Cardiac muscle cell (in vitro differentiated cells and primary cell): ENCODE results near the gene LCN10. TPM values are rescaled to one million over a fixed set of nuclear protein-coding genes. Genes with fewer than 3 reads are reported as not detected.
"Not testable (repeated sequence)": the region's sequence is repeated elsewhere in the genome, so short reads cannot be mapped to it uniquely, and the experiment has no call there.

Source experiments
- DNase-seq, 2 donors: peaks; one replicate each; pipeline versions ENCODE4 v3.0.0 to v3.0.0-alpha.2; 2010 to 2017; ENCODE audit warnings: low read depth in 1 of 2, low spot score in 1 of 2
- H3K27ac ChIP-seq: fragments of 200-600 bp; sonication (generic); 2 replicates; pipeline ENCODE4 v1.5.1; 2016
- H3K27me3 ChIP-seq: fragments of 200-600 bp; sonication (generic); 2 replicates; pipeline ENCODE4 v1.6.0; 2016; ENCODE audit warnings: control low read depth
- H3K36me3 ChIP-seq: fragments of 200-600 bp; sonication (generic); 2 replicates; pipeline ENCODE4 v1.5.1; 2016; ENCODE audit warnings: control low read depth
- H3K4me1 ChIP-seq: fragments of 200-600 bp; sonication (generic); 2 replicates; pipeline ENCODE4 v1.8.1; 2017; ENCODE audit warnings: low read depth, mild to moderate bottlenecking, mixed run types
- H3K4me3 ChIP-seq: fragments of 200-600 bp; sonication (generic); 2 replicates; pipeline ENCODE4 v1.5.1; 2016; ENCODE audit warnings: mild to moderate bottlenecking
- H3K9me3 ChIP-seq: fragments of 200-600 bp; sonication (generic); 2 replicates; pipeline ENCODE4 v1.5.1; 2017; ENCODE audit warnings: low read depth, mild to moderate bottlenecking, control low read depth
- CTCF ChIP-seq: IDR thresholded peaks from 2 replicates; pipeline ENCODE4 v1.5.1; 2012; ENCODE audit warnings: low read depth, mild to moderate bottlenecking, low read length
- polyA plus RNA-seq: library from polyadenylated mRNA; unstranded; fragments of >200 nt; fragmentation: Nextera tagmentation; extraction: Ambion mirVana; gene quantifications from 2 replicates; pipeline ENCODE4 v1.2.1, GENCODE V29; 2016
- total RNA-seq: library from RNA; depleted of rRNA; stranded (reverse); fragments of >200 nt; gene quantifications from 2 replicates; pipeline ENCODE4 v1.2.3, GENCODE V29; 2016

The LCN10 gene
- total and polyA plus RNA-seq, 2 experiments from 2014 or later: 0.63 to 0.71 TPM

DNA sequence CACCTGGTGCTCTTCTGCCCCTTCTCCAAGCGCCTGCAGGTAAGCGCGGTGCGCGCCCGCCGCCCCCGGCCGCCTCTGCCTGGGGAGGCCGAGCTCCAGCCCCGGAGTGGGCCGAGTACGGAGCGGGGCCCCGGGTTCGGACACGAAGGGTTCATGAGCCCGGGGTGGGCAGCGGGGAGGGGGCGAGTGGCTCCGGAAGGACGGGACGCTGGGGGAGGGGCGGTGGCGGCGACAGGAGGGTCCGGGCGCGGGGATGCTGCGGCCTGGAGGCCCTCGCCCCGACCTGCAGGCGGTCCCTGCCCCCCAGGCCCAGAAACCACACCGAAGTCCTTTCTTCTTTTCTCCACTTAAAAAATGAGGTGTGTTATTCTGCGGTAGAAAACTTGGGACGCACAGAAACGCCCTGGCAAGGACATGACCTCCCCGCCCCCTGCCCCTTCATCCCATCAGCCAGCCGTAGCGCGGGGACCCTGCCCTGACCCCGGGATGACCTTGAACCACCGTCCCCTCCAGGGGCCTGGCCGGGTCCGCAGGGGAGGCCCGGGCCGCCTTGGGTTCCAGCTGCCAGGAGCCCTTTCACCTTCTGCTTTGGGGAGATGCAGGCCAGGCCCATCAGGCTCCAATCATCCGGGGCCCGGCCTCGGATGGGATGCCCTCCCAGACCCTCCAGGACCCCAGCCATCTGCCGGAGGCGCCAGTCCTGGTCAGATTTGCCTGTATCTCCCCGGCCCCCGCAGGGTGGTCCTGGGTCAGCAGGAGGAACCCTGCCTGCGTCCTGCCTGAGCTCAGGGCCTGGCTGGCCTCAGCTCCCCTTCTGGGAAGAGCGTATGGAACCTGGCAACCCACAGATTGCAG is 29.8 kb downstream of the LCN10 start:
- TF ChIP-seq CTCF: no peak
- H3K36me3 ChIP-seq: peaks cover 2% of the 10 kb centered on the region
- no peaks in the 10 kb centered on the region for H3K9me3 ChIP-seq
- H3K27me3 ChIP-seq: no peaks in the 10 kb centered on the region
- peak overlapping the region; percentile 54 for H3K27ac ChIP-seq
- peak in 1 of 2 donors; percentile 44 for DNase-seq
- H3K4me3 ChIP-seq: peak overlapping the region; percentile 88
- peaks cover 10% of the 10 kb centered on the region for H3K4me1 ChIP-seq

- H3K36me3 ChIP-seq: peaks cover 2% of the 10 kb centered on the region
- TF ChIP-seq CTCF: no peak
- peak in 1 of 2 donors; percentile 80 for DNase-seq
- peaks cover 10% of the 10 kb centered on the region for H3K4me1 ChIP-seq
- H3K27me3 ChIP-seq: no peaks in the 10 kb centered on the region
- H3K27ac ChIP-seq: peak within 1 kb of the TSS; percentile 54
- peak within 1 kb of the TSS; percentile 88 for H3K4me3 ChIP-seq
- H3K9me3 ChIP-seq: no peaks in the 10 kb centered on the region
Observed at GRCh38 chr9:136711751-136712689, 30.7 kb downstream of the LCN10 start, which contains the start of gene DIPK1B. Gene DIPK1B, plus strand, starts transcription at chr9:136712572. Its CDS starts 94 bp downstream, at chr9:136712666.

GRCh38 chr9:136711219-136711648 is 31.5 kb downstream of the LCN10 start:
- not testable (repeated sequence) for H3K4me1 ChIP-seq, DNase-seq, H3K36me3 ChIP-seq, H3K27ac ChIP-seq, H3K27me3 ChIP-seq, H3K9me3 ChIP-seq
- H3K4me3 ChIP-seq: peak overlapping the region; percentile 41

- DNase-seq: no peak
- Histone ChIP-seq H3K9me3 (no peaks in the 10 kb centered on the region), H3K27me3 (no peaks in the 10 kb centered on the region), H3K27ac (no peak overlapping the region), H3K36me3 (peaks cover 2% of the 10 kb centered on the region), H3K4me3 (no peak overlapping the region), H3K4me1 (peaks cover 10% of the 10 kb centered on the region)
- TF ChIP-seq CTCF: no peak
Observed at GRCh38 chr9:136710543-136710942, 32.2 kb downstream of the LCN10 start.

GRCh38 chr9:136709454-136710109 is 33.2 kb downstream of the LCN10 start:
- no peaks in the 10 kb centered on the region for H3K9me3 ChIP-seq
- no peak overlapping the region for H3K4me3 ChIP-seq
- H3K27me3 ChIP-seq: no peaks in the 10 kb centered on the region
- peaks cover 10% of the 10 kb centered on the region for H3K4me1 ChIP-seq
- DNase-seq: no peak
- no peaks in the 10 kb centered on the region for H3K36me3 ChIP-seq
- TF ChIP-seq CTCF: no peak
- H3K27ac ChIP-seq: no peak overlapping the region
